GM12875 (cell line): ENCODE data around the gene IER3.

Experiments
- H3K4me3 ChIP-seq: one replicate; pipeline ENCODE4 v1.5.1; 2011; ENCODE audit warnings: low read depth, low read length, control low read depth
- CTCF ChIP-seq: IDR thresholded peaks from 2 replicates; pipeline ENCODE4 v1.5.1; 2011; ENCODE audit warnings: low read depth, mild to moderate bottlenecking, control low read depth, inconsistent platforms, low read length, moderate library complexity, borderline replicate concordance; ENCODE audit not compliant: insufficient read depth

IER3 gene

GRCh38 chr6:30700340-30700739 is 44.0 kb downstream of the IER3 start:
- no peak overlapping the region for H3K4me3 ChIP-seq
- no peak for TF ChIP-seq CTCF

- H3K4me3 ChIP-seq, result no peak overlapping the region
- no peak for TF ChIP-seq CTCF
These were observed 47.9 kb downstream of the IER3 start for GRCh38 chr6:30696432-30696831.
